ENCODE results near the gene S100A12.

The S100A12 gene

DNA sequence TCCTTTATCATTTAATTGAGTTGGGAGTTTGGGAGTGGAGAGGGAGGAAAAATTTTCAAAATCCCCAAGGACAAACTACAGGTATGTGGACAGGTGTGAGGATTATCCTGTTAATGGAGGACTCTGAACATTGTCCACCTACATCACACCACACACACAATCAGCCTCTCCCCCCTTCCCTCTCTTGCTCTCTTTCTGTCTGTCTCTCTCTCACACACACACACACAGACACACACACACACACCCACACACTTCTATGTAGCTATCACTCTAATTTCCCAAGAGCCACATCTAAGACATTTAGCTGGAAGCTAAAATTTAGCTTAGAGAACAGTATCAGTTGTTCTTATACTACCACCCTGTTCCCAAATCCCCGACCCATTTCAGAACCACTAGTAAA is 14.0 kb upstream of the S100A12 start:
- in situ Hi-C loops (cut with HindIII; ENCODE audit: low sequenced_read_pairs) = no loop called here
- no peak for DNase-seq (ENCODE audit: low read depth)
- H3K4me3 ChIP-seq (ENCODE audit: low read depth, low read length) = no peak overlapping the region
- TF ChIP-seq, protein P1, sequence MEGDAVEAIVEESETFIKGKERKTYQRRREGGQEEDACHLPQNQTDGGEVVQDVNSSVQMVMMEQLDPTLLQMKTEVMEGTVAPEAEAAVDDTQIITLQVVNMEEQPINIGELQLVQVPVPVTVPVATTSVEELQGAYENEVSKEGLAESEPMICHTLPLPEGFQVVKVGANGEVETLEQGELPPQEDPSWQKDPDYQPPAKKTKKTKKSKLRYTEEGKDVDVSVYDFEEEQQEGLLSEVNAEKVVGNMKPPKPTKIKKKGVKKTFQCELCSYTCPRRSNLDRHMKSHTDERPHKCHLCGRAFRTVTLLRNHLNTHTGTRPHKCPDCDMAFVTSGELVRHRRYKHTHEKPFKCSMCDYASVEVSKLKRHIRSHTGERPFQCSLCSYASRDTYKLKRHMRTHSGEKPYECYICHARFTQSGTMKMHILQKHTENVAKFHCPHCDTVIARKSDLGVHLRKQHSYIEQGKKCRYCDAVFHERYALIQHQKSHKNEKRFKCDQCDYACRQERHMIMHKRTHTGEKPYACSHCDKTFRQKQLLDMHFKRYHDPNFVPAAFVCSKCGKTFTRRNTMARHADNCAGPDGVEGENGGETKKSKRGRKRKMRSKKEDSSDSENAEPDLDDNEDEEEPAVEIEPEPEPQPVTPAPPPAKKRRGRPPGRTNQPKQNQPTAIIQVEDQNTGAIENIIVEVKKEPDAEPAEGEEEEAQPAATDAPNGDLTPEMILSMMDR (IDR thresholded peaks at IDR 0.05; ENCODE audit: low read depth, low read length, missing control alignments) = no peak

- TF ChIP-seq, protein P1 (IDR thresholded peaks at IDR 0.05; ENCODE audit: low read depth, low read length, missing control alignments) = no peak
- in situ Hi-C loops (cut with HindIII; ENCODE audit: low sequenced_read_pairs) = no loop called here
- DNase-seq (ENCODE audit: low read depth) = no peak
- H3K4me3 ChIP-seq (ENCODE audit: low read depth, low read length) = no peak overlapping the region
These were observed 12.4 kb upstream of the S100A12 start for GRCh38 chr1:153387785-153388184.

GRCh38 chr1:153387001-153387400 is 11.6 kb upstream of the S100A12 start:
- TF ChIP-seq, protein P1 (IDR thresholded peaks at IDR 0.05; ENCODE audit: low read depth, low read length, missing control alignments) = no peak
- in situ Hi-C loops (cut with HindIII; ENCODE audit: low sequenced_read_pairs) = no loop called here
- DNase-seq (ENCODE audit: low read depth) = no peak
- H3K4me3 ChIP-seq (ENCODE audit: low read depth, low read length) = no peak overlapping the region

- TF ChIP-seq, protein P1 (IDR thresholded peaks at IDR 0.05; ENCODE audit: low read depth, low read length, missing control alignments) = no peak
- in situ Hi-C loops (cut with HindIII; ENCODE audit: low sequenced_read_pairs) = no loop called here
- no peak for DNase-seq (ENCODE audit: low read depth)
- no peak overlapping the region for H3K4me3 ChIP-seq (ENCODE audit: low read depth, low read length)
These were observed 11.1 kb upstream of the S100A12 start for GRCh38 chr1:153386500-153386901.

- H3K4me3 ChIP-seq (ENCODE audit: low read depth, low read length) = no peak overlapping the region
- in situ Hi-C loops (cut with HindIII; ENCODE audit: low sequenced_read_pairs) = no loop called here
- TF ChIP-seq, protein P1 (IDR thresholded peaks at IDR 0.05; ENCODE audit: low read depth, low read length, missing control alignments) = no peak
- DNase-seq (ENCODE audit: low read depth) = no peak
These were observed 9.6 kb upstream of the S100A12 start for GRCh38 chr1:153384958-153385580.

DNA sequence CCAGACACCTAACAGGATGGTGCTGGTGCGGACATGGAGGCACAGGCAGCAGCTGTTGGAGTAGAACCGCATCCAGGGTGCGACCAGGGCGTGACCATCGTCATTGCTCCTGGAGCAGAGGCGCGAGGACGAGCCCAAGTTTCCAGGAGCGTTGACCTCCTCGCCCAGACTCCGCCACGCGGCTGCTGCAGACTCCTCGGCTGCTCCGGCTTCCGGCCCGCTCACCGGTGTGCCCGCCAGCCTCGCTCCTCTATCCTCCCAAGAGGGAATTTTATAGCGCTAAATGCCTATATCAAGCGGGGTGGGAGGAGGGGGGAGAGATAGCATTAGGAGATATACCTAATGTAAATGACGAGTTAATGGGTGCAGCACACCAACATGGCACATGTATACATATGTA is 5.3 kb upstream of the S100A12 start:
- H3K4me3 ChIP-seq (ENCODE audit: low read depth, low read length) = no peak overlapping the region
- no peak for DNase-seq (ENCODE audit: low read depth)
- TF ChIP-seq, protein P1 (IDR thresholded peaks at IDR 0.05; ENCODE audit: low read depth, low read length, missing control alignments) = no peak
- in situ Hi-C loops (cut with HindIII; ENCODE audit: low sequenced_read_pairs) = no loop called here
